Fibroblast of skin of right quadriceps (primary cell): ENCODE data around the gene CRYM.
"Not testable (repeated sequence)": the region's sequence is repeated elsewhere in the genome, so short reads cannot be mapped to it uniquely, and the experiment has no call there.

ENCODE experiments used
- DNase-seq: peaks from one replicate; pipeline ENCODE4 v3.0.0-alpha.2; 2013

The CRYM gene

GRCh38 chr16:21277927-21278706 is at the start of gene CRYM:
TSS of gene CRYM (minus strand) at chr16:21278290. CDS start at chr16:21278251, 39 bp downstream.
- DNase-seq: peak; percentile 19

- DNase-seq: no peak
Measured at GRCh38 chr16:21327046-21327445, 49.0 kb upstream of the CRYM start.

- DNase-seq: no peak
Measured at GRCh38 chr16:21326459-21326858, 48.4 kb upstream of the CRYM start.

- DNase-seq: no peak
Measured at GRCh38 chr16:21324267-21324666, 46.2 kb upstream of the CRYM start.

GRCh38 chr16:21322251-21322650 is 44.2 kb upstream of the CRYM start:
- not testable (repeated sequence) for DNase-seq

GRCh38 chr16:21321736-21322135 is 43.6 kb upstream of the CRYM start:
- no peak for DNase-seq

GRCh38 chr16:21314339-21314738 is 36.2 kb upstream of the CRYM start:
- DNase-seq: no peak

- not testable (repeated sequence) for DNase-seq
Measured at GRCh38 chr16:21312863-21313372, 34.8 kb upstream of the CRYM start.

GRCh38 chr16:21312046-21312445 is 34.0 kb upstream of the CRYM start:
- not testable (repeated sequence) for DNase-seq

- not testable (repeated sequence) for DNase-seq
Measured at GRCh38 chr16:21306712-21307111, 28.6 kb upstream of the CRYM start.

GRCh38 chr16:21302898-21303528 is 24.9 kb upstream of the CRYM start:
- DNase-seq: peak; percentile 69

GRCh38 chr16:21302454-21302853 is 24.4 kb upstream of the CRYM start:
- DNase-seq: peak; percentile 1

- peak; percentile 1 for DNase-seq
Measured at GRCh38 chr16:21301895-21302291, 23.8 kb upstream of the CRYM start.

GRCh38 chr16:21301168-21301894 is 23.2 kb upstream of the CRYM start:
- peak; percentile 59 for DNase-seq

- peak; percentile 100 for DNase-seq
Measured at GRCh38 chr16:21300309-21301167, 22.4 kb upstream of the CRYM start.

- not testable (repeated sequence) for DNase-seq
Measured at GRCh38 chr16:21289789-21290188, 11.7 kb upstream of the CRYM start.

GRCh38 chr16:21285314-21285713 is 7.2 kb upstream of the CRYM start:
- no peak for DNase-seq

- DNase-seq: no peak
Measured at GRCh38 chr16:21284414-21284813, 6.3 kb upstream of the CRYM start.

- peak; percentile 37 for DNase-seq
Measured at GRCh38 chr16:21283521-21284289, 5.6 kb upstream of the CRYM start.

GRCh38 chr16:21281698-21282389 is 3.8 kb upstream of the CRYM start:
- no peak for DNase-seq

- DNase-seq: no peak
Measured at GRCh38 chr16:21279501-21279900, 1.4 kb upstream of the CRYM start.
